Measurements from ENCODE around the gene TEN1.

- TF ChIP-seq CTCF (IDR thresholded peaks at IDR 0.05) (peak; percentile 85), EZH2 (IDR thresholded peaks at IDR 0.05; ENCODE audit: borderline replicate concordance, insufficient read depth, low read depth, low read length, poor library complexity, severe bottlenecking) (no peak)
Observed at GRCh38 chr17:76005263-76006149, 26.5 kb downstream of the TEN1 start.
